HG02678 (cell line): ENCODE measurements around the gene PAF1.
A peak's percentile ranks its signal among the peaks of the same experiment; 100 is the strongest.

Source experiments
- ATAC-seq: cut with Tn5 transposase; IDR thresholded peaks from one replicate; pipeline ENCODE4 v1.9.1; 2021; ENCODE audit warnings: mild to moderate bottlenecking, moderate library complexity; ENCODE audit not compliant: unreplicated experiment

Gene PAF1

GRCh38 chr19:39406656-39407409 is 15.9 kb upstream of the PAF1 start, which contains the start of gene ZFP36:
Gene ZFP36, plus strand, starts transcription at chr19:39406847. Its CDS starts 58 bp downstream, at chr19:39406905.
- no peak for ATAC-seq

GRCh38 chr19:39405958-39406655 is 15.2 kb upstream of the PAF1 start:
- no peak for ATAC-seq

GRCh38 chr19:39405261-39405957 is 14.5 kb upstream of the PAF1 start:
- no peak for ATAC-seq

GRCh38 chr19:39403331-39404312 is 12.7 kb upstream of the PAF1 start:
- ATAC-seq, result no peak

GRCh38 chr19:39402346-39403300 is 11.7 kb upstream of the PAF1 start:
- ATAC-seq, result peak; percentile 33

GRCh38 chr19:39401549-39402345 is 10.8 kb upstream of the PAF1 start:
- ATAC-seq, result peak; percentile 28

GRCh38 chr19:39401070-39401548 is 10.2 kb upstream of the PAF1 start:
- ATAC-seq, result peak; percentile 7

- ATAC-seq, result no peak
These were observed 9.2 kb upstream of the PAF1 start for GRCh38 chr19:39400061-39400460.

- ATAC-seq, result no peak
These were observed 8.8 kb upstream of the PAF1 start for GRCh38 chr19:39399668-39400050.

- no peak for ATAC-seq
These were observed 7.5 kb upstream of the PAF1 start for GRCh38 chr19:39398297-39398864.

- no peak for ATAC-seq
These were observed 6.7 kb upstream of the PAF1 start for GRCh38 chr19:39397360-39398296.

GRCh38 chr19:39390451-39390750 is 505 bp downstream of the PAF1 start:
- ATAC-seq, result no peak

- no peak for ATAC-seq
These were observed 1.1 kb downstream of the PAF1 start for GRCh38 chr19:39389631-39390414.

GRCh38 chr19:39388657-39389056 is 2.2 kb downstream of the PAF1 start:
- ATAC-seq, result no peak

GRCh38 chr19:39386557-39386956 is 4.3 kb downstream of the PAF1 start:
- no peak for ATAC-seq

- ATAC-seq, result no peak
These were observed 5.1 kb downstream of the PAF1 start for GRCh38 chr19:39385629-39386411.
